ENCODE results near the gene RBSN. TPM values are rescaled to one million over a fixed set of nuclear protein-coding genes. Genes with fewer than 3 reads are reported as not detected.
A peak's percentile ranks its signal among the peaks of the same experiment; 100 is the strongest.

The RBSN gene
- total RNA-seq, 3 donors from 2014 or later (not counting 1 experiment from before 2014, with no cell fraction given) = 27.6 to 34.4 (median 29.4) TPM

DNA sequence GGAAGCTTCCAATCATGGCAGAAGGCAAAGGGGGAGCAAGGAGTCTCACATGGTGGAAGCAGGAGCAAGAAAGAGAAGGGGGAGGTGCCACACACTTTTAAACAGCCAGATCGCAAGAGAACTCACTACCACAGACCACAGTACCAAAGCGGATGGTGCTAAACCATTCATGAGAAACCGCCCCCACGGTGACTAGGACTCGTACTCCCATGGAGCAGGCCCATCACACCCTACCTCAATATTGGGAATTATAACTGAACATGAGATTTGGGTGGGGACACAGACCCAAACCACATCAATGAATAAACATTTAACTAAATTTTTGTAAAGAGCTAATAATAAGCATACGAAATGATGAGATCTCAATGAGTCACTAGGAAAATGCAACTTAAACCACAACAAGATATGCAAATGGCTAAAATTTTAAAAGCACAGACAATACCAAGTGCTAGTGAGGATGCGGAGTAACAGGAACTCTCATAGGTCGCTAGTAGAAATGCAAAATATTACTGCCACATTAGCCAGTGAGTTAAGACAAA is 43.9 kb downstream of the RBSN start:
- no peaks in the 10 kb centered on the region for H3K9me3 ChIP-seq (ENCODE audit: control insufficient read depth, insufficient read depth, low read length)
- DNase-seq = peak; percentile 59 to 63
- ATAC-seq = peak; percentile 83 to 89 (median 84)
- H3K4me1 ChIP-seq (ENCODE audit: control insufficient read depth, insufficient read depth, low read length) = peaks cover 26% of the 10 kb centered on the region
- H3K27ac ChIP-seq (ENCODE audit: low read length) = peak overlapping the region; percentile 11
- Mint-ChIP-seq H3K4me3 (peak overlapping the region; percentile 56), H3K27me3 (ENCODE audit: low read depth in 2 of 2) (no peaks in the 10 kb centered on the region), H3K36me3 (no peaks in the 10 kb centered on the region), H3K9me3 (peaks cover 0 to 2% of the 10 kb centered on the region in 2 donors), H3K4me1 (peaks cover 11 to 41% of the 10 kb centered on the region in 2 donors), H3K27ac (peak overlapping the region; percentile 76 to 86)
- H3K36me3 ChIP-seq (ENCODE audit: control insufficient read depth, insufficient read depth, low read length) = peaks cover 21% of the 10 kb centered on the region
- intact Hi-C loops (cut with micrococcal nuclease) = loop anchor here (1.0 to 5.0 kb wide), 3 partner anchors 43 to 108 kb away; partner anchors contain the start of gene NR2C2
- H3K4me3 ChIP-seq (ENCODE audit: low read length) = no peak overlapping the region
- TF ChIP-seq, protein P1, sequence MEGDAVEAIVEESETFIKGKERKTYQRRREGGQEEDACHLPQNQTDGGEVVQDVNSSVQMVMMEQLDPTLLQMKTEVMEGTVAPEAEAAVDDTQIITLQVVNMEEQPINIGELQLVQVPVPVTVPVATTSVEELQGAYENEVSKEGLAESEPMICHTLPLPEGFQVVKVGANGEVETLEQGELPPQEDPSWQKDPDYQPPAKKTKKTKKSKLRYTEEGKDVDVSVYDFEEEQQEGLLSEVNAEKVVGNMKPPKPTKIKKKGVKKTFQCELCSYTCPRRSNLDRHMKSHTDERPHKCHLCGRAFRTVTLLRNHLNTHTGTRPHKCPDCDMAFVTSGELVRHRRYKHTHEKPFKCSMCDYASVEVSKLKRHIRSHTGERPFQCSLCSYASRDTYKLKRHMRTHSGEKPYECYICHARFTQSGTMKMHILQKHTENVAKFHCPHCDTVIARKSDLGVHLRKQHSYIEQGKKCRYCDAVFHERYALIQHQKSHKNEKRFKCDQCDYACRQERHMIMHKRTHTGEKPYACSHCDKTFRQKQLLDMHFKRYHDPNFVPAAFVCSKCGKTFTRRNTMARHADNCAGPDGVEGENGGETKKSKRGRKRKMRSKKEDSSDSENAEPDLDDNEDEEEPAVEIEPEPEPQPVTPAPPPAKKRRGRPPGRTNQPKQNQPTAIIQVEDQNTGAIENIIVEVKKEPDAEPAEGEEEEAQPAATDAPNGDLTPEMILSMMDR (IDR thresholded peaks at IDR 0.05) = no peak
- 38% methylated on average over 4 of the region's 8 CpGs for WGBS (ENCODE audit: insufficient coverage)
- H3K27me3 ChIP-seq (ENCODE audit: control insufficient read depth, insufficient read depth, low read length) = no peaks in the 10 kb centered on the region

GRCh38 chr3:15053541-15053940 is 45.4 kb downstream of the RBSN start:
- DNase-seq (no peak), ATAC-seq (no peak)
- no peak overlapping the region for H3K4me3 Mint-ChIP-seq
- intact Hi-C loops (cut with micrococcal nuclease) = no loop called here
- Histone ChIP-seq H3K9me3 (ENCODE audit: control insufficient read depth, insufficient read depth, low read length) (no peaks in the 10 kb centered on the region), H3K27me3 (ENCODE audit: control insufficient read depth, insufficient read depth, low read length) (no peaks in the 10 kb centered on the region), H3K36me3 (ENCODE audit: control insufficient read depth, insufficient read depth, low read length) (peaks cover 27% of the 10 kb centered on the region), H3K4me1 (ENCODE audit: control insufficient read depth, insufficient read depth, low read length) (peaks cover 28% of the 10 kb centered on the region), H3K4me3 (ENCODE audit: low read length) (no peak overlapping the region), H3K27ac (ENCODE audit: low read length) (no peak overlapping the region)
- no peaks in the 10 kb centered on the region for H3K27me3 Mint-ChIP-seq (ENCODE audit: low read depth in 2 of 2)
- H3K9me3 Mint-ChIP-seq = peaks cover 0 to 2% of the 10 kb centered on the region in 2 donors
- H3K27ac Mint-ChIP-seq = no peak overlapping the region
- no peaks in the 10 kb centered on the region for H3K36me3 Mint-ChIP-seq
- TF ChIP-seq, protein P1 (IDR thresholded peaks at IDR 0.05) = no peak
- 94% methylated on average over 2 of the region's 4 CpGs for whole genome bisulfite sequencing (ENCODE audit: insufficient coverage)
- peaks cover 11 to 41% of the 10 kb centered on the region in 2 donors for H3K4me1 Mint-ChIP-seq

DNA sequence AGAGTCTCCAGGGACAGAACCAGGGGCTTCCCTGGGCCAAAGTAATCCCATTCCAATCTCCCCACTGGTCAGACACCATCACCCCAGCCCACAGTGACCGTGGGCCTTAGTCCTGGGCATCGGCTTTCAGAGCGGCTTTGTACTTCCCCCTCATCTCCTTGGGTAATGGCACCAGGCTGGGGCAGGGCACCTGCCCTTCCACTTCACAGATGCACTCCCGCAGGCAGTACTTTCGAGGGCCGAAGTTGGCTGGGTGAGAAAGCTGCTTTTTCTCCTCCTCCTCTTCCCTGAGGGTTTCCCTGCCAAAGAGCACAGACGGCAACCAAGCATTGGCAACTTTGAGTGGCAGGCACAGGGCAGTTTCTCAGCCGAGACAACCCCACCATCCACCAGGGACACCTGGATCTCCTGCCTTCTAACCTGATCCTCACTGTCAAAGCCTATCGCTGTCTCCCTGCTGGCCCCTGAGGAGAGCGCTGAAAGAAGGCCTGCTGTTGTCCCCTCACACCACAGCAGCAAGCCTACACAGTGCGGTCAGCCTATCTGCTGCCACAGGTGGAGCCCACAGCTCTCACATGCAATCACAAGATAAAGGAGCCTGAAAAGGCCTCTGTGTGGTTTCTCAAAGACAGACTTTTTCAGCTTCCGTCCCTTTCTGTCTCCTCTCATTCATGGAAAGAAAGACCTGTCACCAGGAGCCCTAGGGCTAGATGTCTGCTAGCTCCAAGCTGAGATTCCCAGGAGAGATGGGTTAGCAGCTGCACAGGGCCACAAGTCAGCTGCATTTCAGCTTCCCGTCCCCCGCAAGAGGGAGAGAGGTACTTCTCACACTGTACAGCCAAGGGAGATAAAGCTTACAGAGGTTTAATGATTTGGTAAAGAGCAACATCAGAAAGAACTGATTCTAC is 46.4 kb downstream of the RBSN start:
- H3K4me3 Mint-ChIP-seq = no peak overlapping the region
- H3K4me1 Mint-ChIP-seq = peaks cover 11 to 41% of the 10 kb centered on the region in 2 donors
- H3K27me3 Mint-ChIP-seq (ENCODE audit: low read depth in 2 of 2) = no peaks in the 10 kb centered on the region
- 90% methylated on average over 14 of the region's 14 CpGs for WGBS (ENCODE audit: insufficient coverage)
- H3K36me3 Mint-ChIP-seq = no peaks in the 10 kb centered on the region
- Histone ChIP-seq H3K36me3 (ENCODE audit: control insufficient read depth, insufficient read depth, low read length) (peaks cover 32% of the 10 kb centered on the region), H3K4me1 (ENCODE audit: control insufficient read depth, insufficient read depth, low read length) (peaks cover 28% of the 10 kb centered on the region), H3K27me3 (ENCODE audit: control insufficient read depth, insufficient read depth, low read length) (no peaks in the 10 kb centered on the region), H3K27ac (ENCODE audit: low read length) (no peak overlapping the region), H3K4me3 (ENCODE audit: low read length) (no peak overlapping the region), H3K9me3 (ENCODE audit: control insufficient read depth, insufficient read depth, low read length) (no peaks in the 10 kb centered on the region)
- H3K9me3 Mint-ChIP-seq = peaks cover 0 to 2% of the 10 kb centered on the region in 2 donors
- H3K27ac Mint-ChIP-seq = peak overlapping the region in 1 of 2 donors; percentile 60
- intact Hi-C loops (cut with micrococcal nuclease) = no loop called here
- ATAC-seq = peak in 2 of 3 donors; percentile 18 to 28
- DNase-seq = no peak
- TF ChIP-seq, protein P1 (IDR thresholded peaks at IDR 0.05) = no peak
